Astrocyte of the spinal cord (primary cell): ENCODE measurements around the gene VILL.

Source experiments
- DNase-seq: peaks from one replicate; pipeline ENCODE4 v3.0.0; 2011; ENCODE audit warnings: low read depth, low spot score
- H3K4me3 ChIP-seq: 2 replicates; pipeline ENCODE4 v1.5.1; 2011; ENCODE audit warnings: low read depth, mild to moderate bottlenecking, low read length, moderate library complexity
- CTCF ChIP-seq: IDR thresholded peaks from 2 replicates; pipeline ENCODE4 v1.5.1; 2012; ENCODE audit warnings: low read depth, mild to moderate bottlenecking, low read length, inconsistent platforms
- in situ Hi-C: cut with HindIII; loops from 2 replicates; pipeline ENCODE4 v1.10.0; 2017; ENCODE audit warnings: low sequenced_read_pairs

VILL gene

GRCh38 chr3:37974121-37975083 lies 16.2 kb upstream of the VILL start:
- peak; percentile 81 for TF ChIP-seq CTCF
- peak; percentile 46 for DNase-seq
- in situ Hi-C loops, result no loop called here
- H3K4me3 ChIP-seq, result no peak overlapping the region

- TF ChIP-seq CTCF, result no peak
- no peak for DNase-seq
- no peak overlapping the region for H3K4me3 ChIP-seq
- in situ Hi-C loops, result no loop called here
Observed at GRCh38 chr3:37979541-37980461, 10.8 kb upstream of the VILL start.

- no peak overlapping the region for H3K4me3 ChIP-seq
- in situ Hi-C loops, result no loop called here
- DNase-seq, result no peak
- no peak for TF ChIP-seq CTCF
Observed at GRCh38 chr3:37980462-37981347, 9.9 kb upstream of the VILL start.

GRCh38 chr3:37981348-37981664 lies 9.3 kb upstream of the VILL start:
- H3K4me3 ChIP-seq, result no peak overlapping the region
- no peak for DNase-seq
- no peak for TF ChIP-seq CTCF
- in situ Hi-C loops, result no loop called here

- DNase-seq, result no peak
- in situ Hi-C loops, result no loop called here
- H3K4me3 ChIP-seq, result no peak overlapping the region
- TF ChIP-seq CTCF, result no peak
Observed at GRCh38 chr3:37982331-37982730, 8.3 kb upstream of the VILL start.

- no peak for TF ChIP-seq CTCF
- no peak for DNase-seq
- H3K4me3 ChIP-seq, result no peak overlapping the region
- in situ Hi-C loops, result no loop called here
Observed at GRCh38 chr3:37984051-37984450, 6.5 kb upstream of the VILL start.
